ENCODE data around the gene ADO.

GRCh38 chr10:62816331-62817120, 12.0 kb downstream of the ADO start, which contains the start of gene EGR2:
- TF ChIP-seq CTCF (IDR thresholded peaks at IDR 0.05), result no peak
- TF ChIP-seq POLR2A (IDR thresholded peaks at IDR 0.05; ENCODE audit: low read depth), result no peak
- TF ChIP-seq POLR2AphosphoS5 (IDR thresholded peaks at IDR 0.05), result peak; percentile 39 to 51

Data from esophagus muscularis mucosa (tissue), 3 donors.